ENCODE data around the gene MRPL42.
"Not testable (repeated sequence)": the region's sequence is repeated elsewhere in the genome, so short reads cannot be mapped to it uniquely, and the experiment has no call there.

Gene MRPL42

GRCh38 chr12:93550748-93551611 lies 83.7 kb downstream of the MRPL42 start:
- DNase-seq: no peak

DNA sequence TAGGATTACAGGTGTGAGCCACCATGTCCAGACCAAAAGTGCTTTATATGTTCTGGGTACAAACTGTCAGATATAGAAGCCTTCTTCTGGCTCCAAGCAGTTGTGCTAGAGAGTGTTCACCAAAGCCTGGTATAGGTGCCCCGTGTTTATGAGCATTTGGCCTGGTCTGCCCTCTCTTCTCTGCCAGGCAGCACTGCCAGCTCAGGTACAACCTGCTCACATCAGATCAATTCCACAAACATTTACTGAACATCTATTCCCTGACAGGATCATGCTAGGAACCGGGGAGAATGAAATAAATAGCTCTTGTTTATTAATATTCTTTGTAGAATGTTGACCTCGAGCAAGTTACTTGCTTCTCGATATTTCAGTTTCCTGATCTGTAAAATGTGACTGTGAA lies 85.1 kb downstream of the MRPL42 start:
- DNase-seq: no peak

- not testable (repeated sequence) for DNase-seq
Observed at GRCh38 chr12:93557879-93558278, 90.6 kb downstream of the MRPL42 start.

DNA sequence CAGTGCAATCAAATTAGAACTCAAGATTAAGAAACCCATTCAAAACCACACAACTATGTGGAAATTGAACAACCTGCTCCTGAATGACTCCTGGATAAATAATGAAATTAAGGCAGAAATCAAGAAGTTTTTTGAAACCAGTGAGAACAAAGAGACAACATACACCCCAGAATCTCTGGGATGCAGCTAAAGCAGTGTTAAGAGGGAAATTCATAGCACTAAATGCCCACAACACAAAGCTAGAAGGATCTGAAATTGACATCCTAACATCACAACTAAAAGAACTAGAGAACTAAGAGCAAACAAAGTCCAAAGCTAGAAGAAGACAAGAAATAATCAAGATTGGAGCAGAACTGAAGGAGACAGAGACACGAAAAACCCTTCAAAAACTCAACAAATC lies 91.4 kb downstream of the MRPL42 start:
- not testable (repeated sequence) for DNase-seq

- no peak for DNase-seq
Observed at GRCh38 chr12:93563807-93564538, 96.7 kb downstream of the MRPL42 start.

DNA sequence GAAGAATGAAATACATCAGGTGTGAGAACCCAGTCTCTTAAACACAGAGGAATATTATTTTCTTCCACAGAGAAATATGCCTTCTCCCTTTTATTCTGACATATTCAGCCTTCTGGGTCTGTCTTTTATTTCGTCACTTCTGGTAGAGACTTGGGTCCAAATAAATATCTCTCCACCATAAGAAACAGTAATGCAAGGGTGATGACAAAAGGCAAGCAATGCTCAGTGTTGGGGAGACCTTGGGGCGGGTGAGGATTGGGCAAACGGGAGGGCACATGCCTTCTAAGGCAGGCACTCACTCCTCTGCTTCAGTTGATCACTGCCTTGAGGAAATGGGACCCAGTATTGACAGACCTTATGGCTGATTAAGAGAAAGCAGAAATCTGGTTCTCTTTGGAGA lies 98.4 kb downstream of the MRPL42 start:
- DNase-seq: no peak

Measured in NCI-H1436 (cell line).